ENCODE data around the gene NPHP3. TPM values are rescaled to one million over a fixed set of nuclear protein-coding genes. Genes with fewer than 3 reads are reported as not detected.
A peak's percentile ranks its signal among the peaks of the same experiment; 100 is the strongest.

Gene NPHP3
- total RNA-seq, 1 donor from 2014 or later: 16.8 TPM

DNA sequence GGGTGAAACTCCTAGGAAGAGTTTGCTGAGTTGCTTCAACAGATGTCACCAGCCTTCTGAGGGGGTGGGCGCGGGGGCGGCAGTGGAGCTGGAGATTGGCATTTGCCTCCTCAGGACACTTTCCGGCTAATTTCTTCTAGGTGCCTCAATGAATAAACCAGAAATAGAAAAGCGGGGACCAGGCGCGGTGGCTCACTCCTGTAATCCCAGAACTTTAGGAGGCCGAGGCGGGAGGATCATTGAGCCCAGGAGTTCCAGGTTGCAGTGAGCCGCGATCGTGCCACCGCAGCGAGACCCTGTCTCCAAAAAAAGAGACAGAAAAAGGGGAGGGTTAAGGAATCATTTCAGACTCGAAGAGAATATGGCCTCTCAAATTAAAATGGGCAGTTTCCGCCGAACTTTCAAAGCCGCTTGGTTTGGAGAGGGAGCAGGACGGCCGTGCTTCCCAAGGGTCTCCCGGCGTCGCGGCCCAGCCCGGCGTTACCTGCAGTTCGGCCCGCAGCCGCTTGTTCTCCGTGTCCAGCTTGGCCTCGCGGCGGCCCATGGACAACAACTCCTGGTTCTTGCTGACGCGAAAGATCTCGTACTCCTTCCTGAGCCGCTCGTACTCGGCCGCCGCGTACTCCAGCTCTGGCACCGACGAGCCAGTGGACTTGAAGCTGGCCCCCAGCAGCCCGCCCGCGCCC, 587 bp downstream of the NPHP3 start:
- Mint-ChIP-seq H3K27ac (peak overlapping the region; percentile 87), H3K4me3 (peak overlapping the region; percentile 96), H3K36me3 (ENCODE audit: low read depth) (peaks cover 20% of the 10 kb centered on the region), H3K27me3 (no peaks in the 10 kb centered on the region), H3K9me3 (no peaks in the 10 kb centered on the region), H3K4me1 (peaks cover 30% of the 10 kb centered on the region)
- DNase-seq: no peak
- intact Hi-C loops (cut with micrococcal nuclease): loop anchor here (1.0 to 5.0 kb wide), 8 partner anchors 61 to 1765 kb away; partner anchors contain the start of genes CDV3, CEP63, DNAJC13 and SRPRB

GRCh38 chr3:132720228-132720627, 2.0 kb downstream of the NPHP3 start:
- Mint-ChIP-seq H3K27ac (peak overlapping the region; percentile 40), H3K36me3 (ENCODE audit: low read depth) (peaks cover 28% of the 10 kb centered on the region), H3K27me3 (no peaks in the 10 kb centered on the region), H3K9me3 (no peaks in the 10 kb centered on the region), H3K4me3 (peak overlapping the region; percentile 96), H3K4me1 (peaks cover 30% of the 10 kb centered on the region)
- no peak for DNase-seq
- intact Hi-C loops (cut with micrococcal nuclease): loop anchor here (5.0 kb wide), 3 partner anchors 178 to 1207 kb away; partner anchors contain the start of gene SRPRB

DNA sequence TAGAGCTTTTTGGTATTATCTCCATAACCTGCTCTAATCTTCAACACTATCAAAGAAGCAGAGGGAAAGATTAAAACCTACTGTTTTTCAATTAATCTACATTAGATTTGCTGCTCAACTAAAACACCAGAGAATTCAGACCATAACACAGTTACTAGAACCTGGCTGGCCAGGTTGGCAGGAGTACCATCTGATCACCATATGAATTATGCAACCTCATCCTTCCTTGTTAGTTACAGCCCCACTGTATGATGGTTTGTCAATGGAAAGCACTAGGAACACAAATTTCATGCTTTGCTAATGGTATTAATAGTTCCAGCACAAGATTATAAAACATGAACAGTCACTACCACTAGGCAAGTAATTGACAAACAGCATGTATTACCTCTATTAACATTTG, 5.8 kb downstream of the NPHP3 start:
- Mint-ChIP-seq H3K27me3 (no peaks in the 10 kb centered on the region), H3K27ac (no peak overlapping the region), H3K4me3 (no peak overlapping the region), H3K36me3 (ENCODE audit: low read depth) (peaks cover 33% of the 10 kb centered on the region), H3K4me1 (peaks cover 18% of the 10 kb centered on the region), H3K9me3 (no peaks in the 10 kb centered on the region)
- DNase-seq: no peak
- intact Hi-C loops (cut with micrococcal nuclease): no loop called here

- H3K27ac Mint-ChIP-seq: no peak overlapping the region
- intact Hi-C loops (cut with micrococcal nuclease): no loop called here
- H3K4me1 Mint-ChIP-seq: peaks cover 5% of the 10 kb centered on the region
- H3K36me3 Mint-ChIP-seq (ENCODE audit: low read depth): peaks cover 36% of the 10 kb centered on the region
- no peaks in the 10 kb centered on the region for H3K27me3 Mint-ChIP-seq
- no peak for DNase-seq
- H3K4me3 Mint-ChIP-seq: no peak overlapping the region
- H3K9me3 Mint-ChIP-seq: no peaks in the 10 kb centered on the region
These were observed 8.1 kb downstream of the NPHP3 start for GRCh38 chr3:132713977-132714727.

GRCh38 chr3:132710311-132710710, 11.9 kb downstream of the NPHP3 start:
- intact Hi-C loops (cut with micrococcal nuclease): no loop called here
- no peaks in the 10 kb centered on the region for H3K27me3 Mint-ChIP-seq
- H3K27ac Mint-ChIP-seq: no peak overlapping the region
- no peak for DNase-seq
- peaks cover 3% of the 10 kb centered on the region for H3K4me1 Mint-ChIP-seq
- H3K4me3 Mint-ChIP-seq: no peak overlapping the region
- H3K36me3 Mint-ChIP-seq (ENCODE audit: low read depth): peaks cover 36% of the 10 kb centered on the region
- H3K9me3 Mint-ChIP-seq: no peaks in the 10 kb centered on the region

- Mint-ChIP-seq H3K4me1 (peaks cover 3% of the 10 kb centered on the region), H3K27me3 (no peaks in the 10 kb centered on the region), H3K36me3 (ENCODE audit: low read depth) (peaks cover 36% of the 10 kb centered on the region), H3K27ac (no peak overlapping the region), H3K9me3 (no peaks in the 10 kb centered on the region), H3K4me3 (no peak overlapping the region)
- intact Hi-C loops (cut with micrococcal nuclease): no loop called here
- no peak for DNase-seq
These were observed 12.4 kb downstream of the NPHP3 start for GRCh38 chr3:132709761-132710160.

GRCh38 chr3:132703733-132704132, 18.5 kb downstream of the NPHP3 start:
- peaks cover 4% of the 10 kb centered on the region for H3K4me1 Mint-ChIP-seq
- DNase-seq: no peak
- H3K4me3 Mint-ChIP-seq: no peak overlapping the region
- no peaks in the 10 kb centered on the region for H3K27me3 Mint-ChIP-seq
- H3K36me3 Mint-ChIP-seq (ENCODE audit: low read depth): peaks cover 42% of the 10 kb centered on the region
- intact Hi-C loops (cut with micrococcal nuclease): no loop called here
- H3K27ac Mint-ChIP-seq: no peak overlapping the region
- no peaks in the 10 kb centered on the region for H3K9me3 Mint-ChIP-seq

- no peaks in the 10 kb centered on the region for H3K9me3 Mint-ChIP-seq
- H3K4me3 Mint-ChIP-seq: no peak overlapping the region
- H3K27ac Mint-ChIP-seq: no peak overlapping the region
These were observed 26.8 kb downstream of the NPHP3 start for GRCh38 chr3:132695422-132695821.

DNA sequence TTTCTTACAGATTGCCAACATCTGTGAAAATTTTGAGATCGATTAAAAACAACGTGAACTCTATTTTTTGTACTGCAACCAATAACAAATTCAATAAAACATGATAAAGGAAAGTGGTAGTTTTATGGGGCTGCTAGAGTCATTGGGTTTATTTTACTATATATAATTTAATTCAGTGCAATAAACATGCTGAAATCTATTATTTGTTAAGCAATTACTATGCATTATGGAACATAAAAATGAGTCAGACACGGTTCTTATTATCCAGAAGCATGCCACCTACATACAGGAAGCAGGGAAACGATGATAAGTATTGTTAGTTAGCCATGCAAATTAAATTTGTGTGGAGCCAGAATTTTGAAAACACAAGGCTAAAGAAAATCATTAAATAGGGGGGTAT, 27.2 kb downstream of the NPHP3 start:
- peaks cover 38% of the 10 kb centered on the region for H3K36me3 Mint-ChIP-seq (ENCODE audit: low read depth)
- intact Hi-C loops (cut with micrococcal nuclease): no loop called here
- no peak overlapping the region for H3K4me3 Mint-ChIP-seq
- no peak overlapping the region for H3K27ac Mint-ChIP-seq
- H3K9me3 Mint-ChIP-seq: no peaks in the 10 kb centered on the region
- peaks cover 5% of the 10 kb centered on the region for H3K4me1 Mint-ChIP-seq
- no peak for DNase-seq
- H3K27me3 Mint-ChIP-seq: no peaks in the 10 kb centered on the region

More at GRCh38 chr3:132695422-132695821, 26.8 kb downstream of the NPHP3 start:
- Mint-ChIP-seq H3K27me3 (no peaks in the 10 kb centered on the region), H3K4me1 (peaks cover 5% of the 10 kb centered on the region), H3K36me3 (ENCODE audit: low read depth) (peaks cover 37% of the 10 kb centered on the region)
- intact Hi-C loops (cut with micrococcal nuclease): no loop called here
- no peak for DNase-seq

DNA sequence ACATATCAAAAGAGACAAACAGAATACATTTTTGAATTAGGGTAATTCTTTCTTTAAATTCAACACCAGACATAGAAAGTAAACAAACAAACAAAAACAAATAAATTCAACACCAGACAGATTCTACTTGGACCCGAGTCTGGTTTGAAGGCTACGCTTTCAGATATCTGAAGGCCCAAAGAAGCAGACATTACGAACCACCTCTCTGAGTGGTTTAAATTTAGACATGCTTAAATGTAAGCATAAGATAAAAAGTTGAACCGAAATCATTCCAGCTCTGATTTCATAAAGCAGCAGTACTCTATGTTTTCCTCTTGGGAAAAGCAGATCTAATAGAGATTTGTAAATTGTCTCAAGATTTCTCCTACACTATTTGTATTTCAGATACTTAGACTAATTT, 32.2 kb downstream of the NPHP3 start:
- DNase-seq: no peak
- Mint-ChIP-seq H3K4me1 (no peaks in the 10 kb centered on the region), H3K4me3 (no peak overlapping the region), H3K9me3 (no peaks in the 10 kb centered on the region), H3K36me3 (ENCODE audit: low read depth) (peaks cover 31% of the 10 kb centered on the region), H3K27ac (no peak overlapping the region), H3K27me3 (no peaks in the 10 kb centered on the region)
- intact Hi-C loops (cut with micrococcal nuclease): no loop called here

- no peaks in the 10 kb centered on the region for H3K9me3 Mint-ChIP-seq
- no peaks in the 10 kb centered on the region for H3K27me3 Mint-ChIP-seq
- H3K4me1 Mint-ChIP-seq: no peaks in the 10 kb centered on the region
- no peak for DNase-seq
- no peak overlapping the region for H3K4me3 Mint-ChIP-seq
- intact Hi-C loops (cut with micrococcal nuclease): no loop called here
- peaks cover 32% of the 10 kb centered on the region for H3K36me3 Mint-ChIP-seq (ENCODE audit: low read depth)
- H3K27ac Mint-ChIP-seq: no peak overlapping the region
These were observed 40.0 kb downstream of the NPHP3 start for GRCh38 chr3:132682201-132682600.

GRCh38 chr3:132681421-132681820, 40.8 kb downstream of the NPHP3 start:
- Mint-ChIP-seq H3K36me3 (ENCODE audit: low read depth) (peaks cover 36% of the 10 kb centered on the region), H3K27ac (no peak overlapping the region), H3K4me1 (no peaks in the 10 kb centered on the region), H3K4me3 (no peak overlapping the region), H3K9me3 (no peaks in the 10 kb centered on the region), H3K27me3 (no peaks in the 10 kb centered on the region)
- DNase-seq: no peak
- intact Hi-C loops (cut with micrococcal nuclease): no loop called here

DNA sequence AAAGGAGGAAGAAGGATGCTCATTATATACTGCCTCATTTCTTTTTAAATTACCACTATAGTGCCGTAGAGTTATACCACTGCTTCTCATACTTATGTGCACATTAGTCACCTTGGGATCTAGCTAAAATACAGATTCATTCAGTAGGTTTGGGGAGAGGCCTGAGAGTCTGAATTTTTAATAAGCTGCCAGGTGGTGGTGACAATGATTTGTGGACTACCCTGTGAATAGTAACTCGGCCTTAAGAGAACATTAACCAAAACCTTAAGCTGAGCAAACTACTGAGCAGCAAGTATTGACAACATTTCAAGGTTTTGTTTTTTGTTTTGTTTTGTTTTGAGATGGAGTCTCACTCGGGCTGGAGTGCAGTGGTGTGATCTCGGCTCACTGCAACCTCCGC, 42.3 kb downstream of the NPHP3 start:
- H3K27ac Mint-ChIP-seq: no peak overlapping the region
- peaks cover 44% of the 10 kb centered on the region for H3K36me3 Mint-ChIP-seq (ENCODE audit: low read depth)
- no peak overlapping the region for H3K4me3 Mint-ChIP-seq
- intact Hi-C loops (cut with micrococcal nuclease): no loop called here
- no peaks in the 10 kb centered on the region for H3K9me3 Mint-ChIP-seq
- no peaks in the 10 kb centered on the region for H3K4me1 Mint-ChIP-seq
- H3K27me3 Mint-ChIP-seq: no peaks in the 10 kb centered on the region
- DNase-seq: no peak

- no peaks in the 10 kb centered on the region for H3K9me3 Mint-ChIP-seq
- intact Hi-C loops (cut with micrococcal nuclease): no loop called here
- H3K4me1 Mint-ChIP-seq: no peaks in the 10 kb centered on the region
- no peak for DNase-seq
- H3K27me3 Mint-ChIP-seq: no peaks in the 10 kb centered on the region
- H3K36me3 Mint-ChIP-seq (ENCODE audit: low read depth): peaks cover 51% of the 10 kb centered on the region
- H3K4me3 Mint-ChIP-seq: no peak overlapping the region
- H3K27ac Mint-ChIP-seq: no peak overlapping the region
These were observed 46.8 kb downstream of the NPHP3 start for GRCh38 chr3:132675408-132675807.

Data from activated CD4-positive, alpha-beta T cell treated with anti-CD3 and anti-CD28 coated beads, Interleukin-2, amount 10 ng/mL, durations not matched to agents 24 days and 14 days (primary cell).